Smooth muscle cell (in vitro differentiated cells): Measurements from ENCODE around the gene GCA. TPM values are rescaled to one million over a fixed set of nuclear protein-coding genes. Genes with fewer than 3 reads are reported as not detected.

Source experiments
- DNase-seq: peaks from one replicate; lab custom pipeline; 2025; ENCODE audit not compliant: unreplicated experiment; lab: John Stamatoyannopoulos, UW
- H2AFZ ChIP-seq: fragments of 200-600 bp; sonication (generic); 2 replicates; pipeline ENCODE4 v1.6.0; 2016; ENCODE audit warnings: antibody characterized with exemption, low read depth, mild to moderate bottlenecking
- H3F3A ChIP-seq: fragments of 200-600 bp; sonication (generic); 2 replicates; pipeline ENCODE4 v1.6.0; 2017; ENCODE audit warnings: antibody characterized with exemption, low read depth
- H3K27ac ChIP-seq: fragments of 200-600 bp; sonication (generic); 2 replicates; pipeline ENCODE4 v1.5.1; 2016; ENCODE audit warnings: low read depth, mild to moderate bottlenecking
- H3K27me3 ChIP-seq: fragments of 200-600 bp; sonication (generic); 2 replicates; pipeline ENCODE4 v1.6.1; 2016; ENCODE audit warnings: low read depth, mild to moderate bottlenecking
- H3K36me3 ChIP-seq: fragments of 200-600 bp; sonication (generic); 2 replicates; pipeline ENCODE4 v1.5.1; 2016; ENCODE audit warnings: low read depth
- H3K4me1 ChIP-seq: fragments of 200-600 bp; sonication (generic); 2 replicates; pipeline ENCODE4 v1.5.1; 2016; ENCODE audit warnings: low read depth
- H3K4me2 ChIP-seq: fragments of 200-600 bp; sonication (generic); 2 replicates; pipeline ENCODE4 v1.6.0; 2016; ENCODE audit warnings: mild to moderate bottlenecking
- H3K4me3 ChIP-seq: fragments of 200-600 bp; sonication (generic); 2 replicates; pipeline ENCODE4 v1.5.1; 2016; ENCODE audit warnings: mild to moderate bottlenecking
- H3K79me2 ChIP-seq: fragments of 200-600 bp; sonication (generic); 2 replicates; pipeline ENCODE4 v1.6.0; 2016; ENCODE audit warnings: low read depth, mild to moderate bottlenecking
- H3K9ac ChIP-seq: fragments of 200-600 bp; sonication (generic); 2 replicates; pipeline ENCODE4 v1.6.0; 2016; ENCODE audit warnings: low read depth
- H3K9me3 ChIP-seq: fragments of 200-600 bp; sonication (generic); replicated peaks from 2 replicates; pipeline ENCODE4 v1.5.1; 2016; ENCODE audit warnings: low read depth
- H4K20me1 ChIP-seq: fragments of 200-600 bp; sonication (generic); 2 replicates; pipeline ENCODE4 v1.6.0; 2016; ENCODE audit warnings: low read depth
- CTCF ChIP-seq: fragments of 200-600 bp; sonication (generic); IDR thresholded peaks from 2 replicates; pipeline ENCODE4 v1.5.1; 2017; ENCODE audit warnings: borderline replicate concordance, mild to moderate bottlenecking, antibody characterized with exemption; ENCODE audit not compliant: insufficient read depth, poor library complexity, severe bottlenecking
- WGBS: methylation state at CpG from one replicate; pipeline ENCODE4 v1.1.7; 2016; ENCODE audit warnings: low lambda C conversion rate; 5-methylcytosine and 5-hydroxymethylcytosine counted together
- polyA plus RNA-seq: library from polyadenylated mRNA; unstranded; fragments of >200 nt; fragmentation: Nextera tagmentation; extraction: Ambion mirVana; gene quantifications from 2 replicates; pipeline ENCODE4 v1.2.1, GENCODE V29; 2016
- total RNA-seq: library from RNA; depleted of rRNA; stranded (reverse); fragments of >200 nt; gene quantifications from 2 replicates; pipeline ENCODE4 v1.2.3, GENCODE V29; 2014

Gene GCA
- total and polyA plus RNA-seq, 2 experiments from 2014 or later = 6.1 to 13.7 TPM

- Histone ChIP-seq H3K4me2 (peak within 1 kb of the TSS; percentile 86), H3K27ac (no peak within 1 kb of the TSS), H3K9ac (peak within 1 kb of the TSS; percentile 47), H3F3A (no peaks in the 10 kb centered on the region), H3K27me3 (peaks cover 31% of the 10 kb centered on the region), H3K4me1 (no peaks in the 10 kb centered on the region), H4K20me1 (no peaks in the 10 kb centered on the region), H3K79me2 (no peaks in the 10 kb centered on the region), H3K4me3 (peak within 1 kb of the TSS; percentile 65), H3K36me3 (no peaks in the 10 kb centered on the region), H3K9me3 (no peaks in the 10 kb centered on the region), H2AFZ (peak within 1 kb of the TSS; percentile 93)
- TF ChIP-seq CTCF = peak; percentile 16
- DNase-seq = no peak
- 8% methylated on average over 45 of the region's 45 CpGs for WGBS
These were observed 25.4 kb upstream of the GCA start, which contains the start of gene IFIH1 for GRCh38 chr2:162318328-162319180. Gene IFIH1, minus strand, starts transcription at chr2:162318684. Its CDS starts 377 bp downstream, at chr2:162318307.

GRCh38 chr2:162320864-162321517, 22.9 kb upstream of the GCA start:
- no peak for TF ChIP-seq CTCF
- Histone ChIP-seq H3K9me3 (no peaks in the 10 kb centered on the region), H3F3A (no peaks in the 10 kb centered on the region), H3K4me3 (no peak overlapping the region), H3K27me3 (peaks cover 28% of the 10 kb centered on the region), H2AFZ (no peak overlapping the region), H3K4me1 (no peaks in the 10 kb centered on the region), H3K9ac (no peak overlapping the region), H3K27ac (no peak overlapping the region), H3K79me2 (no peaks in the 10 kb centered on the region), H3K36me3 (no peaks in the 10 kb centered on the region), H3K4me2 (no peak overlapping the region), H4K20me1 (no peaks in the 10 kb centered on the region)
- 63% methylated on average over 1 of the region's 1 CpG for WGBS
- DNase-seq = no peak

- H3K4me1 ChIP-seq = no peaks in the 10 kb centered on the region
- WGBS = 96% methylated on average over 1 of the region's 1 CpG
- peaks cover 14% of the 10 kb centered on the region for H3K27me3 ChIP-seq
- TF ChIP-seq CTCF = no peak
- no peaks in the 10 kb centered on the region for H3K79me2 ChIP-seq
- DNase-seq = no peak
- no peak overlapping the region for H3K4me3 ChIP-seq
- no peaks in the 10 kb centered on the region for H3K36me3 ChIP-seq
- no peak overlapping the region for H2AFZ ChIP-seq
- no peaks in the 10 kb centered on the region for H3K9me3 ChIP-seq
- no peak overlapping the region for H3K9ac ChIP-seq
- no peaks in the 10 kb centered on the region for H4K20me1 ChIP-seq
- no peaks in the 10 kb centered on the region for H3F3A ChIP-seq
- H3K4me2 ChIP-seq = no peak overlapping the region
- H3K27ac ChIP-seq = no peak overlapping the region
These were observed 19.0 kb upstream of the GCA start for GRCh38 chr2:162324953-162325352.
